HepG2 (cell line): ENCODE data around the gene GPD1. TPM values are rescaled to one million over a fixed set of nuclear protein-coding genes. Genes with fewer than 3 reads are reported as not detected.

ENCODE experiments used
- CBX2 ChIP-seq, 2 experiments: fragments of 200-600 bp in 1 of 2; sonication (generic); formaldehyde crosslinking in 1 of 2; IDR thresholded peaks; 2 replicates each; pipeline versions ENCODE4 v1.7.0 to v1.8.1; 2018 to 2022; ENCODE audit warnings: low read depth in 2 of 2, low read length in 1 of 2, mild to moderate bottlenecking in 1 of 2, missing genetic modification reagents in 1 of 2
- DDIT3 ChIP-seq: sonication (generic); formaldehyde crosslinking; IDR thresholded peaks from 2 replicates; pipeline ENCODE4 v1.4.0; 2020; ENCODE audit warnings: mild to moderate bottlenecking, missing genetic modification reagents
- HMGA1 ChIP-seq: sonication (generic); formaldehyde crosslinking; conservative IDR thresholded peaks from 2 replicates; pipeline ENCODE4 v1.4.0; 2020; ENCODE audit warnings: missing genetic modification reagents
- MAFF ChIP-seq: IDR thresholded peaks from 2 replicates; pipeline ENCODE4 v1.6.1; 2011; ENCODE audit warnings: low read depth, low read length, improper control_type of control experiment
- MAFK ChIP-seq, 2 experiments: IDR thresholded peaks in 1 of 2; conservative IDR thresholded peaks in 1 of 2; 2 replicates each; pipeline ENCODE4 v1.6.1; 2011; ENCODE audit warnings: improper control_type of control experiment in 2 of 2, low read length in 2 of 2
- NFE2 ChIP-seq: sonication (generic); formaldehyde crosslinking; IDR thresholded peaks from 2 replicates; pipeline ENCODE4 v1.4.0; 2020; ENCODE audit warnings: missing genetic modification reagents
- NONO ChIP-seq, 2 experiments: fragments of 450-650 bp in 1 of 2; sonication (generic) in 1 of 2; formaldehyde crosslinking in 1 of 2; IDR thresholded peaks in 1 of 2; conservative IDR thresholded peaks in 1 of 2; 2 replicates each; pipeline versions ENCODE4 v1.6.1 to v1.8.0; 2017 to 2022; ENCODE audit warnings: mild to moderate bottlenecking in 1 of 2, missing genetic modification reagents in 1 of 2, moderate library complexity in 1 of 2
- NR1H2 ChIP-seq: sonication (generic); formaldehyde crosslinking; IDR thresholded peaks from 2 replicates; pipeline ENCODE4 v1.8.1; 2022; ENCODE audit warnings: low read depth, missing genetic modification reagents, borderline replicate concordance
- SRSF9 ChIP-seq: fragments of 200-400 bp; formaldehyde crosslinking; IDR thresholded peaks from 2 replicates; pipeline ENCODE4 v1.6.1; 2018; ENCODE audit warnings: borderline replicate concordance, mild to moderate bottlenecking, low read depth, low read length; ENCODE audit not compliant: insufficient read depth, poor library complexity, severe bottlenecking
- THAP11 ChIP-seq: IDR thresholded peaks from 2 replicates; pipeline ENCODE4 v1.6.1; 2016; ENCODE audit warnings: missing biosample characterization, missing genetic modification reagents
- ZNF235 ChIP-seq: sonication (generic); formaldehyde crosslinking; IDR thresholded peaks from 2 replicates; pipeline ENCODE4 v1.8.1; 2023; ENCODE audit warnings: mild to moderate bottlenecking, missing genetic modification reagents, borderline replicate concordance
- ZNF335 ChIP-seq: sonication (generic); formaldehyde crosslinking; IDR thresholded peaks from 2 replicates; pipeline ENCODE4 v1.4.0; 2020; ENCODE audit warnings: missing genetic modification reagents
- ZNF432 ChIP-seq: sonication (generic); formaldehyde crosslinking; IDR thresholded peaks from 2 replicates; pipeline ENCODE4 v1.5.0; 2020; ENCODE audit warnings: missing genetic modification reagents, mild to moderate bottlenecking, borderline replicate concordance
- ZNF510 ChIP-seq: sonication (generic); formaldehyde crosslinking; IDR thresholded peaks from 2 replicates; pipeline ENCODE4 v1.4.0; 2020; ENCODE audit warnings: low read depth, mild to moderate bottlenecking, missing genetic modification reagents
- ZNF670 ChIP-seq: sonication (generic); formaldehyde crosslinking; IDR thresholded peaks from 2 replicates; pipeline ENCODE4 v1.8.0; 2022; ENCODE audit warnings: mild to moderate bottlenecking, missing genetic modification reagents, borderline replicate concordance
- polyA plus RNA-seq, 8 experiments: library from polyadenylated mRNA; depleted of rRNA in 3 of 8; stranded (reverse) in 7 of 8; unstranded in 1 of 8; fragments of >200 nt; fragmentation: Illumina TruSeq in 4 of 8; extraction: Trizol in 4 of 8; gene quantifications; 2 replicates each; pipeline versions ENCODE4 v1.2.1 to v1.2.3, GENCODE V29; 2011 to 2016; ENCODE audit warnings: low read depth in 4 of 8, missing spikeins in 1 of 8, mixed read lengths in 1 of 8; ENCODE audit not compliant: insufficient read depth in 1 of 8
- total RNA-seq, 5 experiments: library from RNA; depleted of rRNA; stranded (reverse); fragments of >200 nt; fragmentation: Illumina TruSeq; extraction: Trizol; gene quantifications; 2 replicates each; pipeline ENCODE4 v1.2.3, GENCODE V29; 2016; ENCODE audit warnings: low read depth in 1 of 5
- TF ChIP-seq, protein P1 (sequence below): sonication (generic); formaldehyde crosslinking; IDR thresholded peaks from 2 replicates; pipeline ENCODE4 v1.4.0; 2020; ENCODE audit warnings: missing genetic modification reagents
- TF ChIP-seq, protein P2 (sequence below): sonication (generic); formaldehyde crosslinking; IDR thresholded peaks from 2 replicates; pipeline ENCODE4 v1.4.0; 2020; ENCODE audit warnings: missing genetic modification reagents
- TF ChIP-seq, protein P3 (sequence below): sonication (generic); formaldehyde crosslinking; IDR thresholded peaks from 2 replicates; pipeline ENCODE4 v1.8.1; 2023; ENCODE audit warnings: mild to moderate bottlenecking, missing genetic modification reagents

Gene GPD1
- total and polyA plus RNA-seq, 2 of the 13 experiments (the other 11 are each of a cell fraction or from before 2014, with no cell fraction given) = 3.7 to 30.6 TPM

DNA sequence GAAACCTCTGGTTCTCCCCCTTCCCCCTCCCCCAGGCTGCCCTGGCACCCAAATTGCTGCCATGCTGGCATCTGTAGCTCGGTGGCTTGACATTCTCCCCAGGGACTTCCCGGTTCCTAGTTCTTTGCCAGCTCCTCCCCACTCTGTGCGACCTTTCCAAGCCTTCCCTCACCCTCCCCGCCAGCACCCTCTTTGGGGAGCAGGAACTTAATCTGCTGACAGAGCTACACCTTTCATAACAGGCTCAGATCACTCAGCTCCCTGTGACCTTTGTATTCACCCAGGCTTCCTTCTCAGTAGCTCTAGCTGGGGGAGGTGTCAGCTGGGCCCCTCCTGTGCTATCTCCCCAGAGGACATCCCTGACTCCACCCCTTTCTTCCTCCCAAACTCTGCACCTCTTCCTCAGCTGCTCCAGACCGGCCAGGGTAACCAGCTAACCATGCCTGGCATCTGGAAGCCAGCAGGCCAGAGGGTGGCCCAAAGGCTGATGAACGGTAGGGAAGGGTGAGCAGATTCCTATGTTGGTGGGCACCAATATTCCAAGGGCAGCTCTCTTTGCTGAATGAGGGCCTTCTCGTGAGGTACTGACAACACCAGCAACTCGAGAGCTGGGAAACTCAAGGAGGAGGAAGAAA lies 6.4 kb downstream of the GPD1 start (continued):
- TF ChIP-seq ZNF432 (CRISPR knock-in tag) (no peak), ZNF335 (CRISPR knock-in tag) (no peak), MAFF (peak; percentile 55; the same call in 1 of the 2 replicates), NONO (IDR thresholded peaks at IDR 0.05) (no peak), NONO (CRISPR knock-in tag; conservative IDR thresholded peaks at IDR 0.05) (peak; percentile 50; the same call in 1 of the 2 replicates), NR1H2 (CRISPR knock-in tag) (no peak), HMGA1 (CRISPR knock-in tag) (no peak), MAFK (conservative IDR thresholded peaks at IDR 0.05 in 1 of 2, IDR thresholded peaks at IDR 0.05 in 1 of 2; ENCODE audit: low read length in 2 of 2) (peak; percentile 8 to 35; a peak in 3 of 4 replicates), ZNF510 (no peak), SRSF9 (no peak), CBX2 (IDR thresholded peaks at IDR 0.05; ENCODE audit: low read depth, low read length) (no peak), CBX2 (CRISPR knock-in tag; IDR thresholded peaks at IDR 0.05; ENCODE audit: low read depth) (no peak), DDIT3 (CRISPR knock-in tag) (no peak), NFE2 (CRISPR knock-in tag) (no peak), THAP11 (CRISPR knock-in tag) (peak; percentile 32), ZNF235 (CRISPR knock-in tag) (peak; percentile 77; the same call in 1 of the 2 replicates), ZNF670 (CRISPR knock-in tag) (no peak)
- TF ChIP-seq, protein P1, sequence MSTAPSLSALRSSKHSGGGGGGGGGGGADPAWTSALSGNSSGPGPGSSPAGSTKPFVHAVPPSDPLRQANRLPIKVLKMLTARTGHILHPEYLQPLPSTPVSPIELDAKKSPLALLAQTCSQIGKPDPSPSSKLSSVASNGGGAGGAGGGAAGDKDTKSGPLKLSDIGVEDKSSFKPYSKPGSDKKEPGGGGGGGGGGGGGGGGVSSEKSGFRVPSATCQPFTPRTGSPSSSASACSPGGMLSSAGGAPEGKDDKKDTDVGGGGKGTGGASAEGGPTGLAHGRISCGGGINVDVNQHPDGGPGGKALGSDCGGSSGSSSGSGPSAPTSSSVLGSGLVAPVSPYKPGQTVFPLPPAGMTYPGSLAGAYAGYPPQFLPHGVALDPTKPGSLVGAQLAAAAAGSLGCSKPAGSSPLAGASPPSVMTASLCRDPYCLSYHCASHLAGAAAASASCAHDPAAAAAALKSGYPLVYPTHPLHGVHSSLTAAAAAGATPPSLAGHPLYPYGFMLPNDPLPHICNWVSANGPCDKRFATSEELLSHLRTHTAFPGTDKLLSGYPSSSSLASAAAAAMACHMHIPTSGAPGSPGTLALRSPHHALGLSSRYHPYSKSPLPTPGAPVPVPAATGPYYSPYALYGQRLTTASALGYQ (CRISPR knock-in tag) = no peak
- TF ChIP-seq, protein P2, sequence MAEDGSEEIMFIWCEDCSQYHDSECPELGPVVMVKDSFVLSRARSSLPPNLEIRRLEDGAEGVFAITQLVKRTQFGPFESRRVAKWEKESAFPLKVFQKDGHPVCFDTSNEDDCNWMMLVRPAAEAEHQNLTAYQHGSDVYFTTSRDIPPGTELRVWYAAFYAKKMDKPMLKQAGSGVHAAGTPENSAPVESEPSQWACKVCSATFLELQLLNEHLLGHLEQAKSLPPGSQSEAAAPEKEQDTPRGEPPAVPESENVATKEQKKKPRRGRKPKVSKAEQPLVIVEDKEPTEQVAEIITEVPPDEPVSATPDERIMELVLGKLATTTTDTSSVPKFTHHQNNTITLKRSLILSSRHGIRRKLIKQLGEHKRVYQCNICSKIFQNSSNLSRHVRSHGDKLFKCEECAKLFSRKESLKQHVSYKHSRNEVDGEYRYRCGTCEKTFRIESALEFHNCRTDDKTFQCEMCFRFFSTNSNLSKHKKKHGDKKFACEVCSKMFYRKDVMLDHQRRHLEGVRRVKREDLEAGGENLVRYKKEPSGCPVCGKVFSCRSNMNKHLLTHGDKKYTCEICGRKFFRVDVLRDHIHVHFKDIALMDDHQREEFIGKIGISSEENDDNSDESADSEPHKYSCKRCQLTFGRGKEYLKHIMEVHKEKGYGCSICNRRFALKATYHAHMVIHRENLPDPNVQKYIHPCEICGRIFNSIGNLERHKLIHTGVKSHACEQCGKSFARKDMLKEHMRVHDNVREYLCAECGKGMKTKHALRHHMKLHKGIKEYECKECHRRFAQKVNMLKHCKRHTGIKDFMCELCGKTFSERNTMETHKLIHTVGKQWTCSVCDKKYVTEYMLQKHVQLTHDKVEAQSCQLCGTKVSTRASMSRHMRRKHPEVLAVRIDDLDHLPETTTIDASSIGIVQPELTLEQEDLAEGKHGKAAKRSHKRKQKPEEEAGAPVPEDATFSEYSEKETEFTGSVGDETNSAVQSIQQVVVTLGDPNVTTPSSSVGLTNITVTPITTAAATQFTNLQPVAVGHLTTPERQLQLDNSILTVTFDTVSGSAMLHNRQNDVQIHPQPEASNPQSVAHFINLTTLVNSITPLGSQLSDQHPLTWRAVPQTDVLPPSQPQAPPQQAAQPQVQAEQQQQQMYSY (CRISPR knock-in tag) = no peak
- TF ChIP-seq, protein P3, sequence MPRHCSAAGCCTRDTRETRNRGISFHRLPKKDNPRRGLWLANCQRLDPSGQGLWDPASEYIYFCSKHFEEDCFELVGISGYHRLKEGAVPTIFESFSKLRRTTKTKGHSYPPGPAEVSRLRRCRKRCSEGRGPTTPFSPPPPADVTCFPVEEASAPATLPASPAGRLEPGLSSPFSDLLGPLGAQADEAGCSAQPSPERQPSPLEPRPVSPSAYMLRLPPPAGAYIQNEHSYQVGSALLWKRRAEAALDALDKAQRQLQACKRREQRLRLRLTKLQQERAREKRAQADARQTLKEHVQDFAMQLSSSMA (CRISPR knock-in tag) = 0 out of 2 replicates have a peak, but pooled peaks have one; percentile 36
